Measurements from ENCODE around the gene STAT3.

Gene STAT3

GRCh38 chr17:42408061-42408460 is 19.8 kb upstream of the STAT3 start:
- peaks cover 27% of the 10 kb centered on the region for H3K79me1 ChIP-seq (replicated peaks; ENCODE audit: low read length, poor library complexity, severe bottlenecking)
- no peak overlapping the region for H3K4ac ChIP-seq (ENCODE audit: low read depth in 1 of 2, low read length in 2 of 2)
- H3K27ac ChIP-seq (ENCODE audit: low read length, poor library complexity, severe bottlenecking): no peak overlapping the region
- H2BK5ac ChIP-seq (ENCODE audit: low read depth, low read length, poor library complexity, severe bottlenecking): no peak overlapping the region
- H2BK120ac ChIP-seq (ENCODE audit: low read depth, low read length): no peak overlapping the region
- H2AK5ac ChIP-seq (ENCODE audit: low read length, severe bottlenecking): no peak overlapping the region
- H4K91ac ChIP-seq (ENCODE audit: low read length): no peak overlapping the region
- H3K9ac ChIP-seq (ENCODE audit: low read length): peak overlapping the region; percentile 59
- WGBS: 50% methylated on average over 1 of the region's 2 CpGs
- no peak overlapping the region for H3K14ac ChIP-seq (ENCODE audit: low read length in 2 of 2)
- H3K27me3 ChIP-seq (ENCODE audit: control insufficient read depth in 1 of 2, insufficient read depth in 1 of 2, low read length in 2 of 2): no peaks in the 10 kb centered on the region
- no peak overlapping the region for H2BK15ac ChIP-seq (ENCODE audit: low read depth, poor library complexity, severe bottlenecking)
- DNase-seq: no peak
- peaks cover 29 to 42% of the 10 kb centered on the region in 2 experiments for H3K36me3 ChIP-seq (ENCODE audit: control insufficient read depth in 1 of 2, insufficient read depth in 2 of 2, low read depth in 1 of 2, low read length in 2 of 2)
- no peak overlapping the region for H4K8ac ChIP-seq (ENCODE audit: low read length)
- no peaks in the 10 kb centered on the region for H3K9me3 ChIP-seq (ENCODE audit: control insufficient read depth, low read length)
- H3K4me3 ChIP-seq (ENCODE audit: insufficient read depth in 1 of 2, low read depth in 1 of 2, low read length in 2 of 2): no peak overlapping the region
- no peak overlapping the region for H3K4me2 ChIP-seq (ENCODE audit: low read length, poor library complexity, severe bottlenecking)
- no peak overlapping the region for H2BK12ac ChIP-seq (ENCODE audit: low read length in 2 of 2)
- no peak overlapping the region for H2AFZ ChIP-seq (ENCODE audit: low read depth, low read length)
- no peak overlapping the region for H3K23ac ChIP-seq (ENCODE audit: low read length in 2 of 2)
- H3K4me1 ChIP-seq (ENCODE audit: control insufficient read depth, insufficient read depth, low read depth, low read length): peaks cover 25% of the 10 kb centered on the region
- H3K18ac ChIP-seq (ENCODE audit: low read depth in 1 of 2, low read length in 2 of 2): no peak overlapping the region

GRCh38 chr17:42407289-42407836 is 19.1 kb upstream of the STAT3 start:
- Histone ChIP-seq H3K9me3 (ENCODE audit: control insufficient read depth, low read length) (no peaks in the 10 kb centered on the region), H2BK5ac (ENCODE audit: low read depth, low read length, poor library complexity, severe bottlenecking) (no peak overlapping the region), H3K27ac (ENCODE audit: low read length, poor library complexity, severe bottlenecking) (no peak overlapping the region), H3K4ac (ENCODE audit: low read depth in 1 of 2, low read length in 2 of 2) (no peak overlapping the region), H4K91ac (ENCODE audit: low read length) (no peak overlapping the region), H3K23ac (ENCODE audit: low read length in 2 of 2) (peak overlapping the region in 1 of 2 experiments; percentile 79), H2BK15ac (ENCODE audit: low read depth, poor library complexity, severe bottlenecking) (no peak overlapping the region), H3K36me3 (ENCODE audit: control insufficient read depth in 1 of 2, insufficient read depth in 2 of 2, low read depth in 1 of 2, low read length in 2 of 2) (peaks cover 36 to 45% of the 10 kb centered on the region in 2 experiments), H3K4me1 (ENCODE audit: control insufficient read depth, insufficient read depth, low read depth, low read length) (peaks cover 25% of the 10 kb centered on the region), H3K4me2 (ENCODE audit: low read length, poor library complexity, severe bottlenecking) (no peak overlapping the region), H3K79me1 (replicated peaks; ENCODE audit: low read length, poor library complexity, severe bottlenecking) (peaks cover 27% of the 10 kb centered on the region), H2BK12ac (ENCODE audit: low read length in 2 of 2) (no peak overlapping the region), H4K8ac (ENCODE audit: low read length) (no peak overlapping the region), H2AK5ac (ENCODE audit: low read length, severe bottlenecking) (no peak overlapping the region), H3K14ac (ENCODE audit: low read length in 2 of 2) (no peak overlapping the region), H3K9ac (ENCODE audit: low read length) (peak overlapping the region; percentile 59), H2AFZ (ENCODE audit: low read depth, low read length) (no peak overlapping the region), H3K18ac (ENCODE audit: low read depth in 1 of 2, low read length in 2 of 2) (peak overlapping the region in 1 of 2 experiments; percentile 11), H3K27me3 (ENCODE audit: control insufficient read depth in 1 of 2, insufficient read depth in 1 of 2, low read length in 2 of 2) (no peaks in the 10 kb centered on the region), H2BK120ac (ENCODE audit: low read depth, low read length) (no peak overlapping the region), H3K4me3 (ENCODE audit: insufficient read depth in 1 of 2, low read depth in 1 of 2, low read length in 2 of 2) (peak overlapping the region in 1 of 2 experiments; percentile 58)
- WGBS: 60% methylated on average over 2 of the region's 2 CpGs
- no peak for DNase-seq

GRCh38 chr17:42406615-42407288 is 18.5 kb upstream of the STAT3 start:
- Histone ChIP-seq H2AFZ (ENCODE audit: low read depth, low read length) (no peak overlapping the region), H3K4me2 (ENCODE audit: low read length, poor library complexity, severe bottlenecking) (no peak overlapping the region), H3K27ac (ENCODE audit: low read length, poor library complexity, severe bottlenecking) (peak overlapping the region; percentile 4), H2BK12ac (ENCODE audit: low read length in 2 of 2) (no peak overlapping the region), H4K91ac (ENCODE audit: low read length) (no peak overlapping the region), H3K9ac (ENCODE audit: low read length) (peak overlapping the region; percentile 59), H2BK5ac (ENCODE audit: low read depth, low read length, poor library complexity, severe bottlenecking) (no peak overlapping the region), H3K4me3 (ENCODE audit: insufficient read depth in 1 of 2, low read depth in 1 of 2, low read length in 2 of 2) (peak overlapping the region in 1 of 2 experiments; percentile 58), H3K14ac (ENCODE audit: low read length in 2 of 2) (no peak overlapping the region), H3K4me1 (ENCODE audit: control insufficient read depth, insufficient read depth, low read depth, low read length) (peaks cover 22% of the 10 kb centered on the region), H3K18ac (ENCODE audit: low read depth in 1 of 2, low read length in 2 of 2) (no peak overlapping the region), H3K23ac (ENCODE audit: low read length in 2 of 2) (no peak overlapping the region), H3K79me1 (replicated peaks; ENCODE audit: low read length, poor library complexity, severe bottlenecking) (peaks cover 25% of the 10 kb centered on the region), H3K9me3 (ENCODE audit: control insufficient read depth, low read length) (no peaks in the 10 kb centered on the region), H4K8ac (ENCODE audit: low read length) (no peak overlapping the region), H3K27me3 (ENCODE audit: control insufficient read depth in 1 of 2, insufficient read depth in 1 of 2, low read length in 2 of 2) (no peaks in the 10 kb centered on the region), H2AK5ac (ENCODE audit: low read length, severe bottlenecking) (no peak overlapping the region), H2BK120ac (ENCODE audit: low read depth, low read length) (no peak overlapping the region), H2BK15ac (ENCODE audit: low read depth, poor library complexity, severe bottlenecking) (no peak overlapping the region), H3K36me3 (ENCODE audit: control insufficient read depth in 1 of 2, insufficient read depth in 2 of 2, low read depth in 1 of 2, low read length in 2 of 2) (peaks cover 38 to 40% of the 10 kb centered on the region in 2 experiments), H3K4ac (ENCODE audit: low read depth in 1 of 2, low read length in 2 of 2) (no peak overlapping the region)
- 94% methylated on average over 4 of the region's 5 CpGs for WGBS
- DNase-seq: no peak

- H3K4ac ChIP-seq (ENCODE audit: low read depth in 1 of 2, low read length in 2 of 2): no peak overlapping the region
- no peak overlapping the region for H3K18ac ChIP-seq (ENCODE audit: low read depth in 1 of 2, low read length in 2 of 2)
- no peak overlapping the region for H3K4me2 ChIP-seq (ENCODE audit: low read length, poor library complexity, severe bottlenecking)
These were observed 17.8 kb upstream of the STAT3 start for GRCh38 chr17:42405963-42406495.

More at GRCh38 chr17:42405963-42406495, 17.8 kb upstream of the STAT3 start:
- Histone ChIP-seq H3K27me3 (ENCODE audit: control insufficient read depth in 1 of 2, insufficient read depth in 1 of 2, low read length in 2 of 2) (no peaks in the 10 kb centered on the region), H3K14ac (ENCODE audit: low read length in 2 of 2) (no peak overlapping the region), H3K79me1 (replicated peaks; ENCODE audit: low read length, poor library complexity, severe bottlenecking) (peaks cover 24% of the 10 kb centered on the region), H2BK120ac (ENCODE audit: low read depth, low read length) (no peak overlapping the region), H3K4me1 (ENCODE audit: control insufficient read depth, insufficient read depth, low read depth, low read length) (peaks cover 20% of the 10 kb centered on the region), H3K27ac (ENCODE audit: low read length, poor library complexity, severe bottlenecking) (no peak overlapping the region), H2AK5ac (ENCODE audit: low read length, severe bottlenecking) (no peak overlapping the region), H2BK5ac (ENCODE audit: low read depth, low read length, poor library complexity, severe bottlenecking) (no peak overlapping the region), H2BK12ac (ENCODE audit: low read length in 2 of 2) (no peak overlapping the region), H3K4me3 (ENCODE audit: insufficient read depth in 1 of 2, low read depth in 1 of 2, low read length in 2 of 2) (no peak overlapping the region), H2AFZ (ENCODE audit: low read depth, low read length) (no peak overlapping the region), H3K9ac (ENCODE audit: low read length) (peak overlapping the region; percentile 59), H3K23ac (ENCODE audit: low read length in 2 of 2) (no peak overlapping the region), H4K8ac (ENCODE audit: low read length) (no peak overlapping the region), H2BK15ac (ENCODE audit: low read depth, poor library complexity, severe bottlenecking) (no peak overlapping the region), H3K9me3 (ENCODE audit: control insufficient read depth, low read length) (no peaks in the 10 kb centered on the region), H4K91ac (ENCODE audit: low read length) (no peak overlapping the region), H3K36me3 (ENCODE audit: control insufficient read depth in 1 of 2, insufficient read depth in 2 of 2, low read depth in 1 of 2, low read length in 2 of 2) (peaks cover 37% of the 10 kb centered on the region in 2 experiments)
- 58% methylated on average over 25 of the region's 26 CpGs for WGBS
- peak; percentile 70 for DNase-seq
